ENCODE data around the gene MEIS1. TPM values are rescaled to one million over a fixed set of nuclear protein-coding genes. Genes with fewer than 3 reads are reported as not detected.

The MEIS1 gene
- total RNA-seq, 1 experiment from 2014 or later: 4.1 TPM

- ATAC-seq (no peak), DNase-seq (no peak)
- CTCF ChIA-PET: no interaction called here
- no peaks in the 10 kb centered on the region for H3K36me3 ChIP-seq (ENCODE audit: low read depth, low read length)
- intact Hi-C loops (cut with micrococcal nuclease): no loop called here
- no peak overlapping the region for H3K9ac ChIP-seq (ENCODE audit: low read length)
- no peak overlapping the region for H3K4me2 ChIP-seq (ENCODE audit: low read length)
- no peaks in the 10 kb centered on the region for H3K9me3 ChIP-seq (ENCODE audit: low read length)
- TF ChIP-seq CTCF (conservative IDR thresholded peaks at IDR 0.05; ENCODE audit: low read depth, low read length): no peak
- no peak for TF ChIP-seq EZH2 (IDR thresholded peaks at IDR 0.05; ENCODE audit: low read length, unreplicated experiment)
- no peak for TF ChIP-seq EZH2phosphoT487 (IDR thresholded peaks at IDR 0.05; ENCODE audit: borderline replicate concordance, low read length)
- H4K20me1 ChIP-seq (ENCODE audit: low read length): no peaks in the 10 kb centered on the region
- no peaks in the 10 kb centered on the region for H3K79me2 ChIP-seq (ENCODE audit: low read length)
- no peaks in the 10 kb centered on the region for H3K27me3 ChIP-seq (ENCODE audit: low read length)
- H2AFZ ChIP-seq (ENCODE audit: low read length): no peak overlapping the region
- H3K4me1 ChIP-seq (ENCODE audit: insufficient read depth, low read length): peaks cover 9% of the 10 kb centered on the region
- no peaks in the 10 kb centered on the region for H3K9me2 ChIP-seq (replicated peaks; ENCODE audit: low read length)
- H3K27ac ChIP-seq (ENCODE audit: low read length): no peak overlapping the region
- no peak overlapping the region for H3K4me3 ChIP-seq (ENCODE audit: low read length)
- H3F3A ChIP-seq (ENCODE audit: low read length, unreplicated experiment): no peaks in the 10 kb centered on the region
- BruUV-seq (replicated peaks): no TSS peak
- POLR2A ChIA-PET (ENCODE audit: unreplicated experiment): no interaction called here
Observed at GRCh38 chr2:66507673-66508201, 72.8 kb downstream of the MEIS1 start.

- no peak for ATAC-seq
- CTCF ChIA-PET: no interaction called here
- BruUV-seq (replicated peaks): no TSS peak
Observed at GRCh38 chr2:66508484-66509071, 73.7 kb downstream of the MEIS1 start.

More at GRCh38 chr2:66508484-66509071, 73.7 kb downstream of the MEIS1 start:
- Histone ChIP-seq H3K27ac (ENCODE audit: low read length) (no peak overlapping the region), H3K27me3 (ENCODE audit: low read length) (no peaks in the 10 kb centered on the region), H3F3A (ENCODE audit: low read length, unreplicated experiment) (no peaks in the 10 kb centered on the region), H4K20me1 (ENCODE audit: low read length) (no peaks in the 10 kb centered on the region), H3K9me3 (ENCODE audit: low read length) (no peaks in the 10 kb centered on the region), H3K9me2 (replicated peaks; ENCODE audit: low read length) (no peaks in the 10 kb centered on the region), H3K9ac (ENCODE audit: low read length) (no peak overlapping the region), H3K4me3 (ENCODE audit: low read length) (no peak overlapping the region), H3K79me2 (ENCODE audit: low read length) (no peaks in the 10 kb centered on the region), H3K36me3 (ENCODE audit: low read depth, low read length) (no peaks in the 10 kb centered on the region), H3K4me1 (ENCODE audit: insufficient read depth, low read length) (peaks cover 9% of the 10 kb centered on the region), H2AFZ (ENCODE audit: low read length) (no peak overlapping the region), H3K4me2 (ENCODE audit: low read length) (no peak overlapping the region)
- intact Hi-C loops (cut with micrococcal nuclease): no loop called here
- POLR2A ChIA-PET (ENCODE audit: unreplicated experiment): no interaction called here
- no peak for TF ChIP-seq CTCF (conservative IDR thresholded peaks at IDR 0.05; ENCODE audit: low read depth, low read length)
- TF ChIP-seq EZH2phosphoT487 (IDR thresholded peaks at IDR 0.05; ENCODE audit: borderline replicate concordance, low read length): no peak
- TF ChIP-seq EZH2 (IDR thresholded peaks at IDR 0.05; ENCODE audit: low read length, unreplicated experiment): no peak
- no peak for DNase-seq
